ENCODE measurements around the gene LPCAT4.

Gene LPCAT4

DNA sequence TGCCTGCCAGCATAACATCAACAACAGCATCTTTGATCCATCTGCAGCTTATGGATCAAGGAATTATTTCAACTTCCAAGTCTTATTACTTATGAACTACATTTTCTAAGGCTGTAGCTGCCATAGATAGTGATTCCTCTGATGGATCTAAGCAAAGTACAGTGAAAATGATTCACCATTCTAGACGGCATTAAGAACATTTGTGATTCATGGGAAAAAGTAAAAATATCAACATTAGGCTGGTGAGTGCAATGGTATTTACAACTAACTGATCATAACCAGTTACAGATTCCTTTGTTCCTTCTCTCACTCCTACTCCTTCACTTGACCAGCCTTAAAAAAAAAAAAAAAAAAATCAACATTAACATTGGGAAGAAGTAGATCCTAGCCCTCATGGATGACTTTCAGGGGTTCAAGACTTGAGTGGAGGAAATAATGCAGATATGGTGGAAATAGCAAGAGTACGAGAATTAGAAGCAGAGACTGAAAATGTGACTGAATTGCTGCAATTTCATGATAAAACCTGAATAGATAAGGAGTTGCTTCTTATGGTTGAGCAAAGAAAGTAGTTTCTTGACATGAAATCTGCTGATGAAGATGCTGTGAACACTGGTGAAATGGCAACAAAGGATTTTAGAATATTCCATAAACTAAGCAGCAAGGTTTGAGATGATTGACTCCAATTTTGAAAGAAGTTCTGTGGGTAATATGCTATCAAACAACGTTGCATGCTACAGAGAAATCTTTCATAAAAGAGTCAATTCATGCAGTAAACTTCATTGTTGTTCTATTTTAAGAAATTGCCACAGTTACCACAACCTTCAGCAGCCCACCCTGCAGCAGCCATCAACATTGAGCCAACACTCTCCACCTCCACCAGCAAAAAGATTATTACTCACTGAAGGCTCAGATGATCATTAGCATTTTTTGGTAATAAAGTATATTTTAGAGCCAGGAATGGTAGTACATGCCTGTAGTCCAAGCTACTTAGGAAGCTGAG lies 52.2 kb downstream of the LPCAT4 start:
- no peaks in the 10 kb centered on the region for H3K4me1 ChIP-seq (ENCODE audit: insufficient read depth, low read length)
- no peaks in the 10 kb centered on the region for H3K9me3 ChIP-seq (ENCODE audit: control insufficient read depth, insufficient read depth, low read length)
- no peaks in the 10 kb centered on the region for H3K36me3 ChIP-seq (ENCODE audit: insufficient read depth, low read length)
- no peak overlapping the region for H3K9ac ChIP-seq (ENCODE audit: low read depth, low read length)

DNA sequence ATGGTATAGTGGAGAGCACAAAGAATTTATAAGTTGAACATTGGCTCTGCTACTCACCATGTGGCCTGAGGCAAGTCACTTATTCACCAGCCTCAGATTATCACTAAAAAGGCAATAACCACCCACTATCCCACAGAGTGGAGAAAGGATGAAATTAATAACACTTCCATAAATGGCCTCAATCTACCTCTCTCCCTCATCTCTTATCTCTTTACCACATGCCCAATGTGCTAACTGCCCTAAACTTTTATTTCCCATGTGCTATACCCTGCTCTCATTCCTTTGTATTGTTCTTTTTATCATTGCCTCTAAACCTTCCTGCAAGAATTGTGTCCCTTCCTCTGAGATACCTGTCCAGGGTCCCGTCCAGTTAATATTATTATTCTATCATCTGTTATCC lies 55.4 kb downstream of the LPCAT4 start:
- no peak overlapping the region for H3K9ac ChIP-seq (ENCODE audit: low read depth, low read length)
- no peaks in the 10 kb centered on the region for H3K9me3 ChIP-seq (ENCODE audit: control insufficient read depth, insufficient read depth, low read length)
- no peaks in the 10 kb centered on the region for H3K36me3 ChIP-seq (ENCODE audit: insufficient read depth, low read length)
- no peaks in the 10 kb centered on the region for H3K4me1 ChIP-seq (ENCODE audit: insufficient read depth, low read length)

All from ES-I3 (cell line).